Breast epithelium (tissue), 3 donors: ENCODE data around the gene HNRNPDL.

Experiments
- CTCF ChIP-seq, 3 donors: fragments of 450-650 bp; IDR thresholded peaks; one replicate each; pipeline ENCODE4 v1.5.1; 2016 to 2017; ENCODE audit warnings: antibody characterized with exemption in 3 of 3, mild to moderate bottlenecking in 3 of 3, moderate library complexity in 3 of 3
- POLR2A ChIP-seq: fragments of 450-650 bp; IDR thresholded peaks from one replicate; pipeline ENCODE4 v1.6.1; 2016; ENCODE audit warnings: antibody characterized with exemption, mild to moderate bottlenecking, moderate library complexity
- POLR2AphosphoS5 ChIP-seq, 3 donors: sonication (generic); formaldehyde crosslinking; IDR thresholded peaks; one replicate each; pipeline ENCODE4 v1.6.1; 2017; ENCODE audit warnings: antibody characterized with exemption in 3 of 3

- no peak for TF ChIP-seq CTCF (IDR thresholded peaks at IDR 0.05)
- TF ChIP-seq POLR2A = no peak
- no peak for TF ChIP-seq POLR2AphosphoS5 (IDR thresholded peaks at IDR 0.05)
Measured at GRCh38 chr4:82388405-82388804, 41.9 kb downstream of the HNRNPDL start.
